Spleen (tissue), 7 donors: ENCODE data around the gene SEC16A.
A peak's percentile ranks its signal among the peaks of the same experiment; 100 is the strongest.

Source experiments
- CTCF ChIP-seq, 11 experiments: fragments of 200-600 bp in 7 of 11; fragments of 450-650 bp in 4 of 11; sonication (generic) in 4 of 11; IDR thresholded peaks in 8 of 11; conservative IDR thresholded peaks in 3 of 11; 1 replicate in 7 of 11; 2 replicates in 4 of 11; pipeline versions ENCODE4 v1.4.0 to v1.8.0; 2016 to 2021; ENCODE audit warnings: antibody characterized with exemption in 11 of 11, inconsistent platforms in 4 of 11, mild to moderate bottlenecking in 1 of 11
- POLR2A ChIP-seq, 3 donors: fragments of 450-650 bp; IDR thresholded peaks; one replicate each; pipeline ENCODE4 v1.5.1; 2017; ENCODE audit warnings: antibody characterized with exemption in 3 of 3, mild to moderate bottlenecking in 1 of 3
- POLR2AphosphoS5 ChIP-seq, 3 donors: sonication (generic); formaldehyde crosslinking; IDR thresholded peaks; one replicate each; pipeline ENCODE4 v1.5.1; 2017; ENCODE audit warnings: antibody characterized with exemption in 3 of 3
- donor health status: DM: no; HTN: no; CAD: no; lungs with moderate emphysema.
- donor health status: DM: no; HTN: no; CAD: no.
- donor health status: DM: no; HTN: no; CAD: no.

- TF ChIP-seq CTCF (IDR thresholded peaks at IDR 0.05 in 8 of 11, conservative IDR thresholded peaks at IDR 0.05 in 3 of 11) (no peak), POLR2A (IDR thresholded peaks at IDR 0.05) (no peak), POLR2AphosphoS5 (IDR thresholded peaks at IDR 0.05) (peak in 1 of 3 donors; percentile 43)
Measured at GRCh38 chr9:136424750-136425362, 58.0 kb downstream of the SEC16A start.
